ENCODE data around the gene RNFT2.
"Not testable (repeated sequence)": the region's sequence is repeated elsewhere in the genome, so short reads cannot be mapped to it uniquely, and the experiment has no call there.

RNFT2 gene

DNA sequence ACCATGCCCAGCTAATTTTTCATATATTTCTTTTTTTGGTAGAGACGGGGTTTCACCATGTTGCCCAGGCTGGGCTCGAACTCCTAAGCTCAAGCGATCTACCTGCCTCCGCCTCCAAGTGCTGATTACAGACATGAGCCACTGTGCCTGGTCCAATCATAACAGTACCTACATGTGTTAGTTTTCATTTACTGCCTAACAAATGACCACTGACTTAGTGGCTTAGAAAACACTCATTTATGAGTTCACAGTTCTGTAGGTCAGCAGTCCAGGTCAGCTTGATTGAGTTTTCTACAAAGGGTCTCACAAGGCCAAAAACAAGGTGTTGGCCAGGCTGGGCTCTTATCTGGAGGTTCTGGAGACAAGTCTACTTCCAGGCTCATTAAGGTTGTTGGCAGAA, 60.6 kb downstream of the RNFT2 start:
- DNase-seq = no peak

DNA sequence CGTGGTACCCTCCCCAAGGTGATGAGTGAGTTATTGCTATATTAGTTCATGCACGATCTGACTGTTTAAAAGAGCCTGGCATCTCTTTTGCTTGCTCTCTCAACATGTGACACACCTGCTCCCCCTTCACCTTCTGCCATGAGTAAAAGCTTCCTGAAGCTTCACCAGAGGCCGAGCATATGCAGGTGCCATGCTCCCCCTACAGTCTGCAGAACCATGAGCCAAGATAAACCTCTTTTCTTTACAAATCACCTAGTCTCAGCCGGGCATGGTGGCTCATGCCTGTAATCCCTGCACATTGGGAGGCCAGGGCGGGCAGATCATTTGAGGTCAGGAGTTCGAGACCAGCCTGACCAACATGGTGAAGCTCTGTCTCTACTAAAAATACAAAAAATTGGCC, 61.8 kb downstream of the RNFT2 start:
- DNase-seq = no peak

DNA sequence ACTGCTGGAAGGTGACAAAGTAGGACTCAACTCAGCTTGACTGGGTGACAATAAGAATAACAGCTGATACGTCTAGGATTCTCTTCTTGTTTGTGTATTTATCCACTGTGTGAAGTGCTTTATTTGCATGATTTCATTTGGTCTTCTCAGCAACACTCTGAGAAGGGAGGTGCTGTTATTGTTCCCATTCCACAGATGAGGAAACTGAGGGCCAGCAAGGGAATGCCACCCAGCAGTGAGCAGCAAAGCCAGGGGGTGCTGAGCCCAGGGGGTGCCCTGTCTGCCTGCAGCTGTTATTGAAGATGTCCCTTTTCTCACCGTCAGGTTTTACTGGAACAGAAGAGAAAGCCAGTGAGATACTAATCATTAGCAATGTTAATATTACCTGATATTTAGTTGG, 62.8 kb downstream of the RNFT2 start:
- DNase-seq = no peak

DNA sequence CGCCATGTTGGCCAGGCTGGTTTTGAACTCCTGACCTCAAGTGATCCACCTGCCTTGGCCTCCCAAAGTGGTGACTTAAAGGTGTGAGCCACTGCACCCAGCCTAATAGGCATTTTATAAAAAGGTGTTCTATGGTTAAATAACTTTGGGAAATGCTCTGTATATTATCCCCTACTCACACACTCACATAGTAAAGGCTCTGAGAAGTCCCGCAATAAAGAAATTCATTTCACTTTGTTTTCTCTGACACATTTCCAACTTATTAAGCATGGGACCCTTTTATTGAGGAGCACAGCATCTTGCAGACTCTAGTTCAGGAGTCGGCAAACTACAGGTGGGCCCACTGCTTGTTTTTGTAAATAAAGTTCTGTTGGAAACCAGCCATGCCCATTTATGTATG, 63.9 kb downstream of the RNFT2 start:
- no peak for DNase-seq

- no peak for DNase-seq
Measured at GRCh38 chr12:116803013-116803736, 65.1 kb downstream of the RNFT2 start.

DNA sequence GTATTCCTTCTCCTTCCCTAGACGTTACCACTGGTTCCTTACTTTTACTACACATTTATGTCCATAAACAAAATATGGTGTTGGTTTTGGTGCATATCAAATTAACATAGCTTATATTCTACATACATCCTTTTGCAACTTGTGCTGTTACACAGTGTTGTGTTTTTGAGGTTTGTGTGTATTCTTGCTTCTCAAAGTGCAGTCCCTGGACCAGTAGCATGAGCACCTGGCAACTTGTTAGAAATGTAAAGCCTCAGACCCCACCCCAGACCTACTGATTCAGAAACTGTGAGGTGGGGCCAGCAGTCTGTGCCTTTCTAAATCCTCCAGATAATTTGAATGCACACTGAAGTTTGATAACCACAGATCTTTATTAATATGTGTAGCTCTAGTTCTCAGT, 65.9 kb downstream of the RNFT2 start:
- no peak for DNase-seq

DNA sequence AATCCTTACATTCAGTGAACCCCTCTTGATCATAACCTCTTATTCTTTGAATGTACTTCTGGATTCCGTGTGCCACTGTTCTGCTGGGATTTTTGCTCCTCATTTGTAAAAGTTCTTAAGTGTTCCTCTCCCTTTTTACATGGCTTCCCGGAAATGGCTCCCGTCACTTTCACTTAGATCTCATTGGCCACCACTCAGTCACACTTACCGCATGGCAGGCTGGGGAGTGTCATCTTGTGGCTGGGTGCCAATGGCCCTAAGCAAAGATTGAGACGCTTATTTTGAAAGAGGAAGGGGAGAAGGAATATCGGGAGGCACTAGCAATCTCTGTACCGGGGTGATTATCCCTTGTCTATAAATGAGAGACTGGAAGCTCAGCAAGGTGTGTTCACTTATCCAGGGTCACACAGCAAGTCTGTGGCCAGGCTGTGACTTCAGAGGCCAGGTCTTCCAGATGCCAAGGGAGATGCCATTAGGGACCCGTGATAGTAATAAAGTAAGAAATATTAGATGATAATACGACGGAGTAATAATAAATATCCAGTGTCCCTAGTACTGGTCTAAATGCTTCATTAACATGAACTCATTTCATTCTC, 68.8 kb downstream of the RNFT2 start:
- no peak for DNase-seq

- DNase-seq = no peak
Measured at GRCh38 chr12:116807546-116807945, 69.4 kb downstream of the RNFT2 start.

DNA sequence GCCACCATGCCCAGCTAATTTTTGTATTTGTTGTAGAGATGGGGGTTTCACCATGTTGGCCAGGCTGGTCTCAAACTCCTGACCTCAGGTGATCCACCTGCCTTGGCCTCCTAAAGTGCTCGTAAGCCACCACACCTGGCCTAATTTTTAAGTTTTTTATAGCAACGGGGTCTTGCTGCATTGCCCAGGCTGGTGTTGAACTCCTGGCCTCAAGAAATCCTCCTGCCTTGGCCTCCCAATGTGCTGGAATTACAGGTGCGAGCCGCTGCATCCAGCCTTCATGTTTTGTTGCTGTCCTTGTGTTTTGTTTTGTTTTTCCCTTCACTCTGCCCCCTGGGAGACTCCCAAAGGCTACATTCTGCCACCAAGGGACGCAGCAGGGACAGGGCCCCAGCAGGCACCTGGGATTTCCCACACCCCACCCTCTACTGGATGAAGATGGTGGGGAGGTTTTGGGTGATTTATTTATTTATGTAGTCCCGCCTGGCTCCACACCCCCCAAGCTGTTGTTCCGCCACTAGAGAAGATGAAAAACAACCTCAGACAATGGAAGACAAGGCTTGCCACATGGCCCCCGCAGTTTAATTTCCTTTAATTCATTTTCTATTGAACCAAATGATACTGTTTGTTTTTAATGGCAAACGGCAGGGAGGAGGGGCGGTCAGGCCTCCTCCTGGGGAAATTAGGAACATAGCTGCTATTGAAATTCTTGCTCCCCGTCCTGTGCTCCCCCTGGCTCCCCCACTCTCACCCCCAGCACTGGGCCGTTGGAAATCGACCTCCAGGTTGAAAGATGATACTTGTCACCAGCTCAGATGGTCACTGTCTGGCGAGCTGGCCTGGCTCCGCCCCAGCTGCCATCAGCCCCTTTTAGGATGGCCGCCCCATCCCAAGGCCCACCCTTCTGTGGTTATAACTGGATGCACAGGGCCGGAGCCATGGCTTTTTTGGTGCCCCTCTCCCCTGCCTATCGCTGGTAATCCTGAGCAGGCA, 70.3 kb downstream of the RNFT2 start:
- no peak for DNase-seq

DNA sequence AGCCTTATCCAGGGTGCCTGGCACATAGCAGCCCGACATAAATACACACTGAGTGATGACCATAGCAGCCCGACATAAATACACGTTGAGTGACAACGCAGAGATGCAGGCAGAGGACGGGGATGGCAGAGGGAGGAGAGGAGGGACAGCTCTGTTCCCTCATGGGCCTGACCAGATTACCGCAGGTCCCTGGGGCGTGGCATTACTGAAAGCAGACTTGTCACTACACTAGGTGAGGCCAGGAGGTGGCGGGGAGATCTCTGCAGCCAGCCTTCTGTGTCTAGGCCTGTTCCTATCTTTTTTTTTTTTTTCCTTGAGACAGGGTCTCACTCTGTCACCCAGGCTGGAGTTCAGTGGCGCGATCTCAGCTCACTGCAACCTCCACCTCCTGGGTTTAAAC, 74.1 kb downstream of the RNFT2 start:
- no peak for DNase-seq

- DNase-seq = no peak
Measured at GRCh38 chr12:116813271-116814041, 75.3 kb downstream of the RNFT2 start.

GRCh38 chr12:116814766-116815165, 76.7 kb downstream of the RNFT2 start:
- not testable (repeated sequence) for DNase-seq

DNA sequence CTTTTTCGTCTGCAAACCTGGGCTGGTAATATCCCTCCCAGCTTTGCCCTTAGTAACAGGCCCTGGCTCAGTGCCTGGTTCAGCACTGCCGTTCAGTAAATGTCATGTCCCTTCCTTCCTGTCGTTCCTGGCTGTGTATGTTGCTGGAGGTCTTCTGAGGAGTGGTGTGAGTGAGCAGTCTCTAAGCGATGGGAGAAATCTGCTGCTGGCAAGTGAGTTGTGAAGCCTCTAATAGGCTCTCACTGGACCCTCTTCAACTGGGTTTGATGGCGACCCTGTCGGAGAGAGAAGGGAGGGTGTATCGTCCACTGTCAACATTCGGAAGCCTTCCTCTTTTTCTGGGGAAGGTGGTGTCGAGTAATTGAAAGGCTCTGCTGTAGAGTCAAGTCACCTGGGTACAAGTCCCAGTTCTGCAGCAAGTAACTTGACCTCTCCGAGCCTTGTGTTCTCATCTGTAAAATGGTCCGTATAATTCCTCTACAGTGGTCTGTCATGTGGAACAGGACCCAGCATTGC, 80.3 kb downstream of the RNFT2 start:
- DNase-seq = peak; percentile 25

DNA sequence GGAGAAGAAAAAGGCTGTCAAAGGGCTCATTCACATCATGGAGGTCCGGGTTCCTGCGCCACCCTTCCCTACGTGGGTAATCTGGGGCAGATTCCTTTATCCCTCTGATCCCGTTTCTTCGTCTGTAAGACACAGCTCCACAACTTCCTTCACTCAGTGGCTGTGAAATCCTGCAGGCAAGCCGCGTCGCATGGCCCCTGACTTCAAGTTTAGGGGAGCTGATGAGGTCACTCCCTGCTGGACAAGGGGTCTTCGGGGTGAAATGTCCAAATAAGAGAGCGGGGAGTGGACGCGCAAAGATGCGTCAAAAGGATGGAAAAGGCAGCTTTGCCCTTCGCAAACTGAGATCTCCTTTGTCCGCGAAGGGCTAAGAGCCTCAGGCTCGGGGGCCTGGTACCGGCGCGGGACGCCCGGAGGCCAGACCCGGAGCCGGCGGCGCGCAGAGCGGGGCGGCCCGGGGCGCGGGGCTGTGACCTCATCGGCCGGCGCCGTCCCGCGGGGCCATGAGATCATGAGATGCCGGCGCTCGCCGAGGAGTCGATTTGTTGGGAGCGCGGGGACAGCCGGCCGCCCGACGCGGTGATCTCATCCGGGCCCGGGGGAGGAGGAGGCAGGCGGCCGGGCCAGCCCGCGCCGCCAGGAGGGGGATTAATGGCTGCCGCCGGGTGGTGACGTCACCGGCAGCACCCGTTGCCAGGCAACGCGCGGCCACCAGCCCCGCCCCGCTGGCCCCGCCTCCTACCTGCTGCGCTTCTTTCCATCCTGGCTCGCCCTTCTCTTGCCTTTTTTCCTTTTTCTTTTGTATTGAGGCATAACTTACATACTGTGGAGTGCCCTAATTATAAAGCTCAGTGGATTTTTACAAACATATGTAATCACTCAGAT, 81.1 kb downstream of the RNFT2 start:
- DNase-seq = peak; percentile 91

DNA sequence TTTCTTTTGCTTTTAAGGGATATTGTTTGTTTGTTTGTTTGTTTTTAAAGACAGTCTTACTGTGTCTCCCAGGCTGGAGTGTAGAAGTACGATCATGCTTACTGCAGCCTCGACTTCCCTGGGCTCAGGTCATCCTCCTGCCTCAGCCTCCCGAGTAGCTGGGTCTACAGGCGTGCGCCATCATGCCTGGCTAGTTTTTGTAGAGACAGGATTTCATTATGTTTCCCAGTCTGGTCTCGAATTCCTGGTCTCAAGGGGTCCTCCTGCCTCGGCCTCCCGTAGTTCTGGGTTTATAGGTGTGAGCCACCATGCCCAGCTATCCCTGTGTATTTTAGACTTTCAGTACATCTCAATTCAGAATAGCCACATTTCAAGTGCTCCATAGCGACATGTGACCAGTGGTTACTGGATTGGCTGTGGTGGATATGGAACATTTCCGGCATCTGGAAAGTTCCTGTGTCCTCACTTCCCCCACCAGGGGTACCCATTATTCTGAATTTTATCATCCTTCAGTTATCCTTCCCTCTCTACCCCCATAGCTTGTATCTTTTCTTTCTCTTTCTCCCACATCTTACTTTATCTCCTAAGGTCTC, 82.0 kb downstream of the RNFT2 start:
- no peak for DNase-seq

DNA sequence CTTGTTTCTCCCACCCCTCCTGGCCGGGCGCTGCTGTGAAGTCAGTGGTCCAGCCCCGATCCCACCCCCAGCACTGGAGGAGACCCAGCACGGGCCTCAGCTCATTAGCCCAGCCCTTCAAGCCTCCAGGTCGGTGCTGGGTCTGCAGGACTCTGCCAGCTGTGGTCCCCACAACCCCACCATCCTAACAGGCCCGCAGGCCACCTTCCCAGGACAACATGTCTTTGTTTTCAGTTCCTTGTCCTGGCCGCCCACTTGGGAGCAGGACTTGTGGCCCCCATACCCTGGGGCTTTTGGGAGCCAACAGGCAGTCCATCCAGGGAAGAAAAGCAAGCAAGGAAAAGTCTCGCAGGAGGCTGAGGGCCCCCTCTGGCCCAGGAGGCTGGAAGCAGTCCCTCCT, 83.2 kb downstream of the RNFT2 start:
- DNase-seq = no peak

DNA sequence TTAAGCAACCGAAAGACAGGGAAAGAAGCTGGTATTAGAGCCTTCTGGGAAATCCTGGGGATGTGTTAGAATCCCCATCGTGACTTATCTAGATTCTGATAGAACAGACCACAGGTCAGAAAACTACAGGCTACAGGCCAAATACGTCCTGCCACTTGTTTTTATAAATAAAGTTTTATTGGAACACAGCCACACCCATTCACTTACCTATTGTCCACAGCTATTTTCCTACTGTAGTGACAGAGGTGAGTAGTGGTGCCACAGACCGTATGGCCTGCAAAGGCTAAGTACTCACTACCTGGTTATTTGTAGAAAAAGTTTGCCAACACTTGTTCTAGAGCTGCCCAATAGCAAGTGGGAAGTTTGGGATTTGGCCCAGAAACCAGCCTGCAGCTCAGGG, 89.3 kb downstream of the RNFT2 start:
- DNase-seq = no peak

- no peak for DNase-seq
Measured at GRCh38 chr12:116832353-116832752, 94.2 kb downstream of the RNFT2 start.

DNA sequence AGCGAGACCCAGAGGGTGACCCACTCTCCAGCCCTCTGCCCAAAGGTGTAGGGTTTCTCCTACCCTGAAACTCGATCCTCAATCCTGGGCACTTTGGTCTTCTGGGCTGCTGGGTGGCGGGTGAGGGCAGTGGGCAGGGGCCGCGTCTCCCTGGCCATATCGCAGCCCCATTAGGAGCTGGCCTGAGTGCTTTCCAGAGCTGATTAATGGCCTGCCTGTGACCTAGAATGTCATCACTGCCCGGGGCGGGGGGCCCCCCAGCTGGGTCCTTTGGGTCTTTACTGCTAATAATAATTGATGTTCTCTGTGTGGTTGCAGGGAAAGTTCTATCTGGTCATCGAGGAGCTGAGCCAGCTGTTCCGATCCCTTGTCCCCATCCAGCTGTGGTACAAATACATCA, 95.4 kb downstream of the RNFT2 start:
- DNase-seq = no peak

DNA sequence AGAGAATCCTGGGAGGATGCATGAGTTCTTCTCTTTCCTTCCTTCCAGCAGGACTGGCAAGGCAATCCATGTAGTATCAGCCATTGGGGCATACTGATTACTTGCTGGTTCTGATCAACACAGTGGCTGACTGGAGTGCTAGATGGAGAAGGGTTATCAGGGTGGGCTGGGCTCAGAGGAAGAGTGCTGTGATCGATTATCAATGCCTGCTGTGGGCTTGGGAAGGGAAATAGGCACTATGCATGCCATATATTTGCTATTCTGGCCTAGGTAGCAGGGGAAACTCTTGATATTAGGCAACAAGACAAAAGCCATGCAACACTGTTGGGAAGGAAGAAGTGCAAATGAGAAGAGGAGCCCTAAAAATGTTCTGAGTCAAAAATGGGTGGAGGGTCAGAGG, 97.4 kb downstream of the RNFT2 start:
- no peak for DNase-seq

DNA sequence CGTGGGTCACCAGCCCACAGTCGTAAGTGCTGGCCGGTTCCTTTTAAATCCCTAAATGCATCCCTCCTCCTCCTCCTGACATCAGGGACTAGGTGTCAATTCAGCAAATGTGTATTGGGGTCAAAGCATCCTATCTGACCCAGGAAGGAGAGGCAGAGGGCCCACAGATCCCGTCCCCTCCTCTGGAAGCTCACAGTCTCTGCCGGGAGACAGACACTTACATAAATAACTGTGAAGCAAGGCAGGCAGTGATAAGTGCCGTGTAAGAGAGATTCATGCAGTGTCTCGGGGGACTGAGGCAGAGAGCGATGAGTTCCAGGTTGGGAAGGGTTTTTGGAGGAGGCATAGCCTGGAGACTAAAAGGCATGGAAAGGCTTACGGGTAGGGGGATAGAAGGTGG, 99.0 kb downstream of the RNFT2 start:
- no peak for DNase-seq
